ENCODE results near the gene C6orf58.

C6orf58 gene

DNA sequence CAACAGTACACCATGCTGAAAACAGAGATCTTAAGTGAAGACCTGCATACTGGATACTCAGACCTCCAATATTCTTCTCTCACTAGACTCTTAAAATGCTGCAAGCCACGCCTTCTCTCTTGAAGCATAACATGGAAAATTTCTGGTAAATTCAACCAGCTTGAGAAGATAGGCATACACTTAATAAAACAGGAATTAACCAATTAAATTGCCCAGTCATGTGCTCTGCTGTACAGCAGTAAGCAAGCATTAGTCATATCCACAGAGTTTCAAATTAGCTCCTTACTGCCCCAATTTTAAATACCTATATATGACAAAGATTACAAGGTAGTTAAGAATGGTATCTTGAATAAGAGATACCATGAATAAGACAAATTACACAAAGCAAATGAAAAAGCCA is 53.8 kb downstream of the C6orf58 start:
- Histone ChIP-seq H3K4me1 (ENCODE audit: insufficient read depth, low read length, poor library complexity, severe bottlenecking) (no peaks in the 10 kb centered on the region), H3K9me2 (replicated peaks; ENCODE audit: low read depth, low read length) (no peaks in the 10 kb centered on the region), H2AFZ (ENCODE audit: low read length) (no peak overlapping the region), H3F3A (ENCODE audit: low read depth) (no peaks in the 10 kb centered on the region), H3K79me2 (ENCODE audit: insufficient read depth, low read length) (no peaks in the 10 kb centered on the region), H3K9me3 (ENCODE audit: insufficient read depth, low read depth, low read length) (no peaks in the 10 kb centered on the region), H4K20me1 (ENCODE audit: insufficient read depth, low read length, poor library complexity, severe bottlenecking) (no peaks in the 10 kb centered on the region), H3K4me2 (ENCODE audit: low read depth, low read length, poor library complexity, severe bottlenecking) (no peak overlapping the region), H3K27me3 (ENCODE audit: insufficient read depth, low read length, poor library complexity, severe bottlenecking) (no peaks in the 10 kb centered on the region), H3K4me3 (ENCODE audit: low read length, poor library complexity, severe bottlenecking) (no peak overlapping the region), H3K36me3 (ENCODE audit: insufficient read depth, low read length) (no peaks in the 10 kb centered on the region), H3K9ac (ENCODE audit: low read depth, low read length, poor library complexity, severe bottlenecking) (no peak overlapping the region)
- TF ChIP-seq EZH2phosphoT487 (IDR thresholded peaks at IDR 0.05; ENCODE audit: borderline replicate concordance), result no peak
- TF ChIP-seq CTCF (conservative IDR thresholded peaks at IDR 0.05; ENCODE audit: low read length), result no peak

DNA sequence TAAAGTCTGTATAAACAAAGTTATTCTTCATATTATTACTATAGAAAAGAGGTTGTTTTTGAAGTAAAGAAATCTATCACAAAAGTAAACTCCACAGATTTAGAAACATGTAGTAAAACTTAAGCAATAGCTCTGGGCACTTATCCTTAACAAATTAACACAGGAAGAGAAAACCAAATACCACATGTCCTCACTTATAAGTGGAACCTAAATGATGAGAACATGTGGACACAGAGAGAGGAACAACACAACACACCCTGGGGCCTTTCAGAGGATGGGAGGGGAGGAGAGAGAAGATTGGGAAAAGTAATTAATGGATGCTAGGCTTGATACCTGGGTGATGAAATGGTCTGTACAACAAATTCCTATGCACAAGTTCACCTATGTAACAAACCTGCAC is 57.2 kb downstream of the C6orf58 start:
- H4K20me1 ChIP-seq (ENCODE audit: insufficient read depth, low read length, poor library complexity, severe bottlenecking), result no peaks in the 10 kb centered on the region
- H3K4me1 ChIP-seq (ENCODE audit: insufficient read depth, low read length, poor library complexity, severe bottlenecking), result no peaks in the 10 kb centered on the region
- no peak overlapping the region for H3K4me2 ChIP-seq (ENCODE audit: low read depth, low read length, poor library complexity, severe bottlenecking)
- H3K9me3 ChIP-seq (ENCODE audit: insufficient read depth, low read depth, low read length), result no peaks in the 10 kb centered on the region
- H3K79me2 ChIP-seq (ENCODE audit: insufficient read depth, low read length), result no peaks in the 10 kb centered on the region
- no peaks in the 10 kb centered on the region for H3K27me3 ChIP-seq (ENCODE audit: insufficient read depth, low read length, poor library complexity, severe bottlenecking)
- H2AFZ ChIP-seq (ENCODE audit: low read length), result no peak overlapping the region
- H3K9ac ChIP-seq (ENCODE audit: low read depth, low read length, poor library complexity, severe bottlenecking), result no peak overlapping the region
- H3K4me3 ChIP-seq (ENCODE audit: low read length, poor library complexity, severe bottlenecking), result no peak overlapping the region
- no peaks in the 10 kb centered on the region for H3F3A ChIP-seq (ENCODE audit: low read depth)
- H3K36me3 ChIP-seq (ENCODE audit: insufficient read depth, low read length), result no peaks in the 10 kb centered on the region
- TF ChIP-seq EZH2phosphoT487 (IDR thresholded peaks at IDR 0.05; ENCODE audit: borderline replicate concordance), result no peak
- TF ChIP-seq CTCF (conservative IDR thresholded peaks at IDR 0.05; ENCODE audit: low read length), result no peak
- no peaks in the 10 kb centered on the region for H3K9me2 ChIP-seq (replicated peaks; ENCODE audit: low read depth, low read length)

- no peaks in the 10 kb centered on the region for H4K20me1 ChIP-seq (ENCODE audit: insufficient read depth, low read length, poor library complexity, severe bottlenecking)
- no peaks in the 10 kb centered on the region for H3K79me2 ChIP-seq (ENCODE audit: insufficient read depth, low read length)
- H3K9ac ChIP-seq (ENCODE audit: low read depth, low read length, poor library complexity, severe bottlenecking), result no peak overlapping the region
- no peaks in the 10 kb centered on the region for H3F3A ChIP-seq (ENCODE audit: low read depth)
- H2AFZ ChIP-seq (ENCODE audit: low read length), result no peak overlapping the region
- no peak overlapping the region for H3K4me2 ChIP-seq (ENCODE audit: low read depth, low read length, poor library complexity, severe bottlenecking)
- no peak overlapping the region for H3K4me3 ChIP-seq (ENCODE audit: low read length, poor library complexity, severe bottlenecking)
- no peaks in the 10 kb centered on the region for H3K9me2 ChIP-seq (replicated peaks; ENCODE audit: low read depth, low read length)
- TF ChIP-seq EZH2phosphoT487 (IDR thresholded peaks at IDR 0.05; ENCODE audit: borderline replicate concordance), result no peak
- TF ChIP-seq CTCF (conservative IDR thresholded peaks at IDR 0.05; ENCODE audit: low read length), result no peak
- H3K9me3 ChIP-seq (ENCODE audit: insufficient read depth, low read depth, low read length), result no peaks in the 10 kb centered on the region
- no peaks in the 10 kb centered on the region for H3K36me3 ChIP-seq (ENCODE audit: insufficient read depth, low read length)
- no peaks in the 10 kb centered on the region for H3K4me1 ChIP-seq (ENCODE audit: insufficient read depth, low read length, poor library complexity, severe bottlenecking)
- no peaks in the 10 kb centered on the region for H3K27me3 ChIP-seq (ENCODE audit: insufficient read depth, low read length, poor library complexity, severe bottlenecking)
Measured at GRCh38 chr6:127635091-127635490, 58.1 kb downstream of the C6orf58 start.

Measured in Loucy (cell line).